ENCODE data around the gene C1orf52. TPM values are rescaled to one million over a fixed set of nuclear protein-coding genes. Genes with fewer than 3 reads are reported as not detected.

The C1orf52 gene
- total and polyA plus RNA-seq, 2 of the 13 experiments (the other 11 are each of a cell fraction or from before 2014, with no cell fraction given) = 19.4 to 27.4 TPM

DNA sequence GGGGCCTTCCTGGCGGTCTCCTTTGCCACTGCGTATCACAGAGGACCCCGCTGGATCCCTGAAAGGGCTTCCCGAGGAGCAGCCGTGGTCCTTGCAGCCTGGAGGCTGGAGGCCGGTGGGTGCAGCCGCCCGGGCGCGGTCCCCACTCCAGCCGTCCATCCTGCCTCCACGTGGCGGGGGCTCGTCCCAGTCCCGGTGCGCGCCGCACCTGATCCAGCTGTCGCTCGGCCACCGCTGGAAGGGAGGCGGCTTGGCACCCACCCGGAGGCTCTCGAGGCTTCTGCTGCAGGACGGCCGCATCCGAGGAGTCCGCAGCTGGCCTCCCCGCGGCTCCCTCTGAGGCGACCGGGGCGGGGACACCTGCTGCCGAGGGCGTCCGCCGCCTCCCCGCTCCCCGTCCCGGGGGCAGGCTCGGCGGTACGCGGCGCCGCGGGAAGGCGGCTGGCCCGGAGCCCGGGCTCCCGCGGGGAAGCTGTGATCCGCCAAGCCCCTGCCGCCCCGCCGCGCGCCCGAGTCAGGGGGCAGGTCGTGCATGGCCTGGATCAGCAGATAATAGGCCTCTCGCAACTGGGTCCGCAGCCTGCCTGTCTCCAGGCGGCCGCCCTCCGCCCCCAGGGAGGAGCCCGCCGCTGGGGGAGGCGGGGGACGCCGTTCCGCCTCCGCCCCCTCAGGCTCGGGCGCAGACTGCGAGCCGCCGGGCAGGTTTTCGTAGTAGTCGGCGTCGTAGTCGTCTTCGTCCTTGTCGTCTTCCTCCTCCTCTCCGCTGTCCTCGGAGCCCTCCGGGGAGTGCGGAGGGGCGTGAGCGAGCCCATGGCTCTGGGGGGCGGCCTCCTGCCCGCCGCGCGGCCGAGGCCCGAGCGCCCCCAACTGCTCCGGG is 58.8 kb downstream of the C1orf52 start, which contains the start of gene SYDE2 (continued):
- TF ChIP-seq ZFP90 (CRISPR knock-in tag; IDR thresholded peaks at IDR 0.05; ENCODE audit: borderline replicate concordance) = 0 out of 2 replicates have a peak, but pooled peaks have one; percentile 23
- TF ChIP-seq HNRNPLL (IDR thresholded peaks at IDR 0.05; ENCODE audit: low read depth, low read length, poor library complexity, severe bottlenecking) = peak; percentile 80
- no peak for TF ChIP-seq DR1 (CRISPR knock-in tag; IDR thresholded peaks at IDR 0.05)
- TF ChIP-seq ZBTB7A (CRISPR knock-in tag; IDR thresholded peaks at IDR 0.05) = no peak
- TF ChIP-seq, protein P1, sequence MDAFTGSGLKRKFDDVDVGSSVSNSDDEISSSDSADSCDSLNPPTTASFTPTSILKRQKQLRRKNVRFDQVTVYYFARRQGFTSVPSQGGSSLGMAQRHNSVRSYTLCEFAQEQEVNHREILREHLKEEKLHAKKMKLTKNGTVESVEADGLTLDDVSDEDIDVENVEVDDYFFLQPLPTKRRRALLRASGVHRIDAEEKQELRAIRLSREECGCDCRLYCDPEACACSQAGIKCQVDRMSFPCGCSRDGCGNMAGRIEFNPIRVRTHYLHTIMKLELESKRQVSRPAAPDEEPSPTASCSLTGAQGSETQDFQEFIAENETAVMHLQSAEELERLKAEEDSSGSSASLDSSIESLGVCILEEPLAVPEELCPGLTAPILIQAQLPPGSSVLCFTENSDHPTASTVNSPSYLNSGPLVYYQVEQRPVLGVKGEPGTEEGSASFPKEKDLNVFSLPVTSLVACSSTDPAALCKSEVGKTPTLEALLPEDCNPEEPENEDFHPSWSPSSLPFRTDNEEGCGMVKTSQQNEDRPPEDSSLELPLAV (CRISPR knock-in tag; conservative IDR thresholded peaks at IDR 0.05; ENCODE audit: low read depth) = no peak
- TF ChIP-seq, protein P2, sequence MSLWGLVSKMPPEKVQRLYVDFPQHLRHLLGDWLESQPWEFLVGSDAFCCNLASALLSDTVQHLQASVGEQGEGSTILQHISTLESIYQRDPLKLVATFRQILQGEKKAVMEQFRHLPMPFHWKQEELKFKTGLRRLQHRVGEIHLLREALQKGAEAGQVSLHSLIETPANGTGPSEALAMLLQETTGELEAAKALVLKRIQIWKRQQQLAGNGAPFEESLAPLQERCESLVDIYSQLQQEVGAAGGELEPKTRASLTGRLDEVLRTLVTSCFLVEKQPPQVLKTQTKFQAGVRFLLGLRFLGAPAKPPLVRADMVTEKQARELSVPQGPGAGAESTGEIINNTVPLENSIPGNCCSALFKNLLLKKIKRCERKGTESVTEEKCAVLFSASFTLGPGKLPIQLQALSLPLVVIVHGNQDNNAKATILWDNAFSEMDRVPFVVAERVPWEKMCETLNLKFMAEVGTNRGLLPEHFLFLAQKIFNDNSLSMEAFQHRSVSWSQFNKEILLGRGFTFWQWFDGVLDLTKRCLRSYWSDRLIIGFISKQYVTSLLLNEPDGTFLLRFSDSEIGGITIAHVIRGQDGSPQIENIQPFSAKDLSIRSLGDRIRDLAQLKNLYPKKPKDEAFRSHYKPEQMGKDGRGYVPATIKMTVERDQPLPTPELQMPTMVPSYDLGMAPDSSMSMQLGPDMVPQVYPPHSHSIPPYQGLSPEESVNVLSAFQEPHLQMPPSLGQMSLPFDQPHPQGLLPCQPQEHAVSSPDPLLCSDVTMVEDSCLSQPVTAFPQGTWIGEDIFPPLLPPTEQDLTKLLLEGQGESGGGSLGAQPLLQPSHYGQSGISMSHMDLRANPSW (CRISPR knock-in tag; IDR thresholded peaks at IDR 0.05; ENCODE audit: borderline replicate concordance) = no peak
- TF ChIP-seq ZNF552 (CRISPR knock-in tag; IDR thresholded peaks at IDR 0.05; ENCODE audit: borderline replicate concordance) = 0 out of 2 replicates have a peak, but pooled peaks have one; percentile 44
- TF ChIP-seq PCBP1 (IDR thresholded peaks at IDR 0.05; ENCODE audit: borderline replicate concordance, low read depth, low read length) = no peak
- TF ChIP-seq RCOR2 (CRISPR knock-in tag; IDR thresholded peaks at IDR 0.05) = no peak
- TF ChIP-seq MTF2 (CRISPR knock-in tag; IDR thresholded peaks at IDR 0.05; ENCODE audit: borderline replicate concordance) = no peak
- TF ChIP-seq XRCC5 (optimal IDR thresholded peaks at IDR 0.05; ENCODE audit: low read length) = no peak
- TF ChIP-seq, protein P3, sequence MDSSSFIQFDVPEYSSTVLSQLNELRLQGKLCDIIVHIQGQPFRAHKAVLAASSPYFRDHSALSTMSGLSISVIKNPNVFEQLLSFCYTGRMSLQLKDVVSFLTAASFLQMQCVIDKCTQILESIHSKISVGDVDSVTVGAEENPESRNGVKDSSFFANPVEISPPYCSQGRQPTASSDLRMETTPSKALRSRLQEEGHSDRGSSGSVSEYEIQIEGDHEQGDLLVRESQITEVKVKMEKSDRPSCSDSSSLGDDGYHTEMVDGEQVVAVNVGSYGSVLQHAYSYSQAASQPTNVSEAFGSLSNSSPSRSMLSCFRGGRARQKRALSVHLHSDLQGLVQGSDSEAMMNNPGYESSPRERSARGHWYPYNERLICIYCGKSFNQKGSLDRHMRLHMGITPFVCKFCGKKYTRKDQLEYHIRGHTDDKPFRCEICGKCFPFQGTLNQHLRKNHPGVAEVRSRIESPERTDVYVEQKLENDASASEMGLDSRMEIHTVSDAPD (CRISPR knock-in tag; IDR thresholded peaks at IDR 0.05) = no peak
- no peak for TF ChIP-seq AGO1 (IDR thresholded peaks at IDR 0.05; ENCODE audit: low read depth, low read length, poor library complexity, severe bottlenecking)
- no peak for TF ChIP-seq KDM4B (CRISPR knock-in tag; IDR thresholded peaks at IDR 0.05)
- TF ChIP-seq MXI1 (IDR thresholded peaks at IDR 0.05; ENCODE audit: borderline replicate concordance, low read depth, low read length) = peak; percentile 28; the same call in 1 of the 3 replicates
- TF ChIP-seq, protein P4, sequence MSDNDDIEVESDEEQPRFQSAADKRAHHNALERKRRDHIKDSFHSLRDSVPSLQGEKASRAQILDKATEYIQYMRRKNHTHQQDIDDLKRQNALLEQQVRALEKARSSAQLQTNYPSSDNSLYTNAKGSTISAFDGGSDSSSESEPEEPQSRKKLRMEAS (IDR thresholded peaks at IDR 0.05) = peak; percentile 78
- TF ChIP-seq RARG (CRISPR knock-in tag; IDR thresholded peaks at IDR 0.05; ENCODE audit: low read depth) = no peak
- TF ChIP-seq, protein P5, sequence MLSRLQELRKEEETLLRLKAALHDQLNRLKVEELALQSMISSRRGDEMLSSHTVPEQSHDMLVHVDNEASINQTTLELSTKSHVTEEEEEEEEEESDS (CRISPR knock-in tag; IDR thresholded peaks at IDR 0.05; ENCODE audit: borderline replicate concordance) = 0 out of 2 replicates have a peak, but pooled peaks have one; percentile 10
- peak; percentile 22; the same call in 1 of the 2 replicates for TF ChIP-seq TBX2 (CRISPR knock-in tag; IDR thresholded peaks at IDR 0.05; ENCODE audit: borderline replicate concordance)
- 0 out of 2 replicates have a peak, but pooled peaks have one; percentile 2 for TF ChIP-seq ZNF274 (CRISPR knock-in tag; IDR thresholded peaks at IDR 0.05)
- no peak for TF ChIP-seq SMARCE1 (IDR thresholded peaks at IDR 0.05; ENCODE audit: borderline replicate concordance)
- no peak for TF ChIP-seq ERF (CRISPR knock-in tag; IDR thresholded peaks at IDR 0.05)
- TF ChIP-seq, protein P6, sequence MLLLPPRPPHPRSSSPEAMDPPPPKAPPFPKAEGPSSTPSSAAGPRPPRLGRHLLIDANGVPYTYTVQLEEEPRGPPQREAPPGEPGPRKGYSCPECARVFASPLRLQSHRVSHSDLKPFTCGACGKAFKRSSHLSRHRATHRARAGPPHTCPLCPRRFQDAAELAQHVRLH (CRISPR knock-in tag; IDR thresholded peaks at IDR 0.05; ENCODE audit: borderline replicate concordance, low read depth) = no peak

All from HepG2 (cell line).